GM10248 (cell line): Measurements from ENCODE around the gene HBD.

Experiments used
- CTCF ChIA-PET: fragments of 300-600 bp; sonication (Branson Sonifier 250); formaldehyde crosslinking; extraction: SDS; loops from one replicate; lab custom pipeline; 2021; ENCODE audit warnings: antibody characterized with exemption; lab: Yijun Ruan, JAX
- POLR2A ChIA-PET: fragments of 350-650 bp; sonication (Branson Sonifier 250); formaldehyde crosslinking; extraction: SDS; loops from one replicate; lab custom pipeline; 2020; ENCODE audit warnings: antibody characterized with exemption; lab: Yijun Ruan, JAX
- DNase-seq: peaks from one replicate; pipeline ENCODE4 v3.0.0; 2012; ENCODE audit errors: extremely low spot score
- CTCF ChIP-seq: IDR thresholded peaks from 2 replicates; pipeline ENCODE4 v1.5.1; 2012; ENCODE audit warnings: mild to moderate bottlenecking, low read depth; ENCODE audit errors: extremely low read depth, missing control alignments, control extremely low read depth

The HBD gene

GRCh38 chr11:5233307-5233706, 976 bp downstream of the HBD start:
- no peak for TF ChIP-seq CTCF
- ChIA-PET CTCF (no interaction called here), POLR2A (no interaction called here)
- no peak for DNase-seq

GRCh38 chr11:5232821-5233220, 1.5 kb downstream of the HBD start:
- CTCF ChIA-PET, result no interaction called here
- no peak for DNase-seq
- POLR2A ChIA-PET, result no interaction called here
- TF ChIP-seq CTCF, result no peak

- no peak for DNase-seq
- ChIA-PET CTCF (no interaction called here), POLR2A (no interaction called here)
- TF ChIP-seq CTCF, result no peak
These were observed 2.1 kb downstream of the HBD start for GRCh38 chr11:5232176-5232575.

GRCh38 chr11:5231111-5231510, 3.2 kb downstream of the HBD start:
- ChIA-PET CTCF (interaction anchor here (0.8 kb wide), 1 partner anchor 10 kb away, joined by 3 read pairs; no protein-coding TSS in a partner anchor), POLR2A (no interaction called here)
- no peak for DNase-seq
- no peak for TF ChIP-seq CTCF

- ChIA-PET POLR2A (no interaction called here), CTCF (no interaction called here)
- no peak for TF ChIP-seq CTCF
These were observed 4.0 kb downstream of the HBD start for GRCh38 chr11:5230266-5230665.

GRCh38 chr11:5229796-5230195, 4.5 kb downstream of the HBD start:
- ChIA-PET CTCF (no interaction called here), POLR2A (no interaction called here)
- no peak for DNase-seq
- no peak for TF ChIP-seq CTCF

More at GRCh38 chr11:5230266-5230665, 4.0 kb downstream of the HBD start:
- DNase-seq, result no peak

- ChIA-PET CTCF (no interaction called here), POLR2A (no interaction called here)
- TF ChIP-seq CTCF, result no peak
- DNase-seq, result no peak
These were observed 4.9 kb downstream of the HBD start for GRCh38 chr11:5229356-5229755.
